Erythroblast (primary cell): ENCODE measurements around the gene PROX1.
"Not testable (repeated sequence)": the region's sequence is repeated elsewhere in the genome, so short reads cannot be mapped to it uniquely, and the experiment has no call there.

Experiments used
- GATA1 ChIP-seq: IDR thresholded peaks from 2 replicates; pipeline ENCODE4 v1.6.1; 2011; ENCODE audit warnings: low read depth, mild to moderate bottlenecking, control low read depth, low read length, moderate library complexity
- POLR2A ChIP-seq: IDR thresholded peaks from 2 replicates; pipeline ENCODE4 v1.6.1; 2011; ENCODE audit warnings: mild to moderate bottlenecking, low read length

- not testable (repeated sequence) for TF ChIP-seq POLR2A, GATA1
Measured at GRCh38 chr1:214089003-214089402, 101.2 kb downstream of the PROX1 start.
